HG02798 (cell line): ENCODE measurements around the gene PCNX2.

Experiments
- ATAC-seq: cut with Tn5 transposase; IDR thresholded peaks from one replicate; pipeline ENCODE4 v1.9.1; 2021; ENCODE audit warnings: mild to moderate bottlenecking; ENCODE audit not compliant: unreplicated experiment, poor library complexity

The PCNX2 gene

DNA sequence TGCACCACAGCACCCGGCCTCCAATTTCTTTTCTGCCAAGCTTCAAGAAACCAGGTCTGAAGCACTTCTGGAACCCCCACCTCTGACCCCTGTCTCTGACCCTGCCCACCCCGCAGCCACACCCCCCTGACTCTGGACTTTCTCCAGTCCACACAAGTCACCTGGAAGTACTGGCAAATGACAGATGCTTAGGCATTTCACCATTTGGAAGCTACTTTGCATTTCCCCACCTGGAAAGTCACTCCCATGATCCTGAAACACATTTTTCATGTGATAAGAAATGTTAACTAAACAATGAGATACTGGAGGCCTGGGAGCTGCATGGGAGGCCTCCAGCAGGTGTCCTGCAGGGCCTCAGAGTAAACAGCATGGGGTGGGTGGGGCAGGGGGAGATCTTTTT lies 299.4 kb downstream of the PCNX2 start:
- no peak for ATAC-seq

DNA sequence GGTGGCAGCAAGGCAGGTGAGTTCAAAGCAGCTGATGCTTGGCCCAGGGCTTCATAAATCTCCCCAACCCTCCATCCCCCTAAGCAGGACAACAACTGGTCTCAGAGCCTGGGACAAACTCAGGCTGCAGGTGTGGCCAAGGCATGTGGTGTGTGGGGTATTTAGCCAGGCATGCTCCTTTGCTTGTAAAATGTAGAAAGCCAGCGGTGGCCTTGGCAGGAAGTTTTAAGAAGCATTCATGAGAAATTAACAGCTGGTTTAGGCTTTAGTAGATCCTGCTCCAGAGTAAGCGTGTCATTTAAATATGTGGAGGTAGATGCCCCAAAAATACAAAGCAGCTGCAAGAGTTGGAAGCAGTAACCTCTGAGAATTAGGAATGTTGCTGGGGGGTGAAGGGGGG lies 300.3 kb downstream of the PCNX2 start:
- no peak for ATAC-seq

DNA sequence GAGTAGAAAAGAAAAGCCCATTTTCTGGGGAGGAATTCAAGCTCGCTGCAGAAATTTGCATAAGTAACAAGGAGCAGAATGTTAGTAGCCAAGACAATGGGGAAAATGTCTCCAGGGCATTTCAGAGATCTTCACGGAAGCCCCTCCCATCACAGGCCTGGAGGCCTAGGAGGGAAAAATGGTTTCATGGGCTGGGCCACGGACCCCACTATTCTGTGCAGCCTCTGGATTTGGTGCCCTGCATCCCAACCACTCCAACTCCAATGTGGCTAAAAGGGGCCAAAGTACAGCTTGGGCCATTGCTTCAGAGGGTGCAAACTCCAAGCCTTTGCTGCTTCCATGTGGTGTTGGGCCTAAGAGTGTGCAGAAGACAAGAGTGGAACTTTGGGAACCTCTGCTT lies 302.0 kb downstream of the PCNX2 start:
- ATAC-seq = no peak

DNA sequence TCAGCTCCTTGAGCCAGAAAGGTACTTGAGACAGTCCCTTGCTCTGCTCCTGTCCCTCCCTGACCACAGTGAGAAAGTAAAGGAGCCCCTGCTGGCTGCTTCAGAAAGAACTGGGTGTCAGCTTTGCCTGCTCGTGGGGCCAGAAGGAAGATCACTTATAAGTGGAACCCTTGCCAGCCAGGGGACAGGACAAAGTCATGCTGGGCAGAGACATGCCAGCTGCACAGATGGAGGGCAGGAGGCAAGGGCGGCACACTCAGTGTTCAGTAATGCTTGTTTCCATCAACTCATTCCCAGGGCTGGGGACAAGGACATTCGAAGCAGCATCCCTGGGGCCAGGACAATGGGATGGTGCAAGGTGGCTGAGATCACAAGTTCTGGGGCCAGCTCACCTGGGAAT lies 303.3 kb downstream of the PCNX2 start:
- ATAC-seq = no peak

DNA sequence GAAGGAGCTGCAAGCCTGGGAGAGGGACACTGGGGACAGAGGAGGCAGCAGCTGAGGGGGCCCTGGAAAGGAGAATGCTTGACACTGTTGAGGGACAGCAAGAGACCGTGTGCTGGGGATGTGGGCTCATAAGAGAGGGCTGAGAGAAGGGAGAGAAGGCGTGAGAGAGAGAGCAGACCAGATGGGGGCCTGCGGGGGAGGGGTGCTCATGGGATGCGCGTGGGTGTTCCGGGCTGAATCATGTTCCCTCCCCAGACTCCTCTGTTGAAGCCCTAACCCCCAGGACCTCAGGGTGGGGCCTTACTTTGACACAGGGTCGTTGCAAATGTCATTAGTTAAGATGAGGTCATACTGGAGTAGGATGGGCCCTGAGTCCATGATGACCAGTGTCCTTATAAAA lies 304.3 kb downstream of the PCNX2 start:
- no peak for ATAC-seq

DNA sequence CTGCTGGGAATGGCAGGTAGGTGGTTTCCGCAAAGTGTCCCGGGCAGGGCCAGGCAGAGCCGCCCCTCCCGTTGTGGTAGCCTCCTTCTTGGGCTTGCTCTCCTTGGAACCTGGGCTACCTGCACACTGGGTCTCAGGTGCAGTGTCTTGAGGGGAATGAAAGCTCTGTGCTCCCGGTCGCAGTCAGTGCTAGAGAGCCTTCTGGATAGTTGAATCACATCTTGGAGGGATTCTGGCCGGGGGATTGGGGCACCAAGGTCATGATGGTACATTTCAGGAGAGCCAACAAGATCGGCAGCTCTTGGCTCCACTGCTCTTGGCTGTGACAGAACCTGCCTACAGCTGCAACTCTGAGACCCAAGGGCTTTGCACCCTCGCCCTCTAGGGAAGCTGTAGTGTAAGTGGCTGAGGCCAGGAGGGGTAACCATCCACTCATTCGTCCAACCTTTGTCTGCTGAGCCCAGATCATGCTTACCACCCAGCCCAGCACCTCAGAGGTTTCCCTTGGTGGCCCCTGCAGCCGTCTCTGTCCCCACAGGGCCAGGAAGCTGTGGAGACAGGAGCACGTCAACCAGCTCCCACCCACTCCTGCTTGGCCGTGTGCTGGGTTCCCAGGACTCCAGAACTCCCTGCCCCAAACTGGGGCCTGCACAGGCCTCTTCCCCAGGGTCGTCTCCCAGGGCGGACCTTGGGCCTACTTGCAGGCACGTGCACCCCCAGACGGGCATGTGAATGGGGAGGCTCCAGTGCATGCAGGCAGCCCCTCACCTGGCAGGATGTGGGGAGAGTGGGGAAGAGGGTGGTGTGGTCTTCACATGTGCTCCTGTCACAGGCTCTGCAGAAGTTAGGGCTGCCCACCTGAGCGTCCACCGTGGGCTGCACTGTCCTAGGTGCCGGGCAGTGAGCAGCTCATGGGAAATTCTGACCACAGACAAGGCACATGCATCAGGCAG lies 305.1 kb downstream of the PCNX2 start:
- no peak for ATAC-seq

DNA sequence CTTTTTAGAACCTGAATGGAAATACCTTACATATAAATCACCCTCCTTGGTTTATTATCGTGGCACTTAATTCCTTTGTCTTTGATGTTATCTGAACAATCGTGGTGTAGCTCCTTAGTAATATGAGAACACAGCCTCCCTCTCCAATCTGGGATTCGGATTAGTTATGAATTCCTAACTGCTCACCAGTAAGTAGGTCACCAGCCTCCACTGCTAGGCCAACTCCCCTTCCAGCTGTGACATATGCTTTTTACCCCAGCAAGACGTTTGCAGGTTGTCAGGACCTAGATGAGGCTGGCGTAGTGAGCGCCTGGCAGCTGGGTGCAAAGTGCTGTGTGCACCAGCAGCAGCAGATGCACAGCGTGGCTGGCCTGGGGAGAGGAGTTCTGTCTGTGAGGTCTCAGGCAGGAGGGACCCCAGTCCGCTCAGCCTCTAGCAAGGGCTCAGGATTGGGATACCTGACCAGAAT lies 306.9 kb downstream of the PCNX2 start:
- ATAC-seq = no peak

DNA sequence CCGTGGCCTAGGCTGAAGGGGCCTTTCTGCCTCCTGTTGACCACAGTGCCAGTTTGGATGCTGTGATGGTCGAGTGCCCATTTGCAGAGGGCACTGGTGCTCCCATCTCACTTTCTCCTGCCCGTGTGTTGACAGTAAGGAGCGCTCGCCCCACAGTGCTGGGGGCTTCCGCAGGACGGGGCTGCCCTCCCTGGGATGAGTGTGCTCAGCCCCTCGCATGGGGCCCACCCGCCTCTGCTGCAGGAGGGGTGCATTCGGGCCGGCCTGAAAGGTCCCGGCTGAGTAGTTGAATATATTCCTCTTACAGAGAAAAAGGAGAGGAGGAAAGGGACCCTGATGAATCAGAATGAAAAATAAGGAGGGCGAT lies 307.8 kb downstream of the PCNX2 start:
- ATAC-seq = no peak

DNA sequence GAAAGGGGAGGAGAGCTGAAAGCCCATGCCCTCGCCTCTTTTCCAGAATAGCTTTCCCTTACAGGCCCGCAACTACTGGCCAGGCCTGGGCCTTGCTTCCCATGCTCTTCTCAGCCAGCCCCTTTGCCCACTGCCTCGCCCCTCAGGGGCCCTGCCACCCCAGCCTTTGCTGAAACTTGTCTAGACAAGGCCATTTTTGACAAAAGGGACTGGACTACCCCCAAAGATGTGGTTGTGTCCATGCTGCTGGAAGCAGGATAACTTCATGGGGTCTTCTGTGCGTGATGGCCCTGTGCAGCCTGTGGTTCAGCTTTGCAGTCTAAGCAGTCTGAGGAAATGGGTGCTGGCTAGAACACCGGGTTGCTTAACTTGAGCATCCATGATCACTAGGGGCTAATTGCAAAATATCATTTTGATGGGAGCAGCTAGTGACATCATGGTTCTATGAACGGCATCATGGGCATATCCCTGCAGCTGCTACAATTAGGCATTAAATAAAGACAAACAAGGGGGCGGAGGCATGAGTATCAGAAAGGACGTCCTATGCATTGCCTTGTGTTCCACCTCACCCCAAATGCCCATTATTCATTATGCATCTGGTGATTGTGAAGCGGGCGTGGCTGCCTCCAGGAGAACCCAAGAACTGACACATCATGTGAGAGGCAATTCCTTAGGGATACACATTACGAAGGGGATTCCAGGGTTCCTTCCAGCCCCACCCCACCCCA lies 308.3 kb downstream of the PCNX2 start:
- no peak for ATAC-seq

DNA sequence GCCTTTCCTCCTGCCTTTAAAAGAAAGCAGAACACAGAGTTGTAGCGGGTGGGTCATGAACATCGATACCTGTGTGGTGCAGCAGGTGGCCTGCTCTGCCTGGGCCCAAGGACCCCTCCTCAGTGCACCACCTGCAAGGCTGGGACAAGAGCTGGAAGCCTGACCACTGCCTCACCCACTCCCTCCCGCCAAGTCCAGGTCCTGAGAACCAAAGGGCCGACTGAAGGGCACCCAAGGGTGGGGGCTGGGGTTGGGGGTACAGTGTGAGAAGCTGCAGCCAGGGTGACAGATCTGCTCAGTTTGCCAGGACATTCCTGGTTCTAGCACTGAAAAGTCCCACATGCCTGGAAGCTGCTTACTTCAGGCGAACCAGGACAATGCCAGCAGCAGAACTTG lies 309.0 kb downstream of the PCNX2 start:
- ATAC-seq = no peak

DNA sequence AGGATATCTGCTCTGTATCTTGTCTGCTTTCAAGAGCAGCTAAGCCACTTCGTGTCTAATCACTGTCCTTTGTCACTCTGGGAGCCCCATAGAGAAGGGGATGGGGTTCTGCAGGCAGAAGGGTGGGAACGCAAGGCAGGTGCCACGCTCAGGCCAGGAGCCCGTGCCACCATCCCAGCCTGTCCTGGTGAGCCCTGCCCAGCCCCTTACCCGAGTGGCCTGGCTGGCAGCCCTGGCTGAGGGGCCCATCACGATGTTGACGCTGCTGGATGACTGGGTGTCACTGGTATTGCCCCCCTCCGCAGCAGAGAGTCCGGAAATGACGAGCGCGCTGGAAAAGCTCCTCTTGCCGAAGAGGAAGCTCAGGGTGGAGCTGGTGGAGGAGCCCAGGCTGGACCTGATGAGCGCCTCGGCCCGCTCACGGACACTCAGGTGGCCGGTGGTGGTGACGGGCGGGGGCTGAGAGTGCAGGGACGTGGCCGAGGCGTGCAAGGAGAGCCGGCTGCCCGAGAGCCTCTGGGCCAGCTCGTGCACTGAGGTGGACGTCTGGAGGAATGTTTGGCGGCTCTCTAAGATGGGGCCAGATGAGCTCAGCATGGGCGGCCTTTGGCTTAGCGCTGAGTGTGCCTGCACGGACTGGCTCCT lies 309.5 kb downstream of the PCNX2 start:
- no peak for ATAC-seq

DNA sequence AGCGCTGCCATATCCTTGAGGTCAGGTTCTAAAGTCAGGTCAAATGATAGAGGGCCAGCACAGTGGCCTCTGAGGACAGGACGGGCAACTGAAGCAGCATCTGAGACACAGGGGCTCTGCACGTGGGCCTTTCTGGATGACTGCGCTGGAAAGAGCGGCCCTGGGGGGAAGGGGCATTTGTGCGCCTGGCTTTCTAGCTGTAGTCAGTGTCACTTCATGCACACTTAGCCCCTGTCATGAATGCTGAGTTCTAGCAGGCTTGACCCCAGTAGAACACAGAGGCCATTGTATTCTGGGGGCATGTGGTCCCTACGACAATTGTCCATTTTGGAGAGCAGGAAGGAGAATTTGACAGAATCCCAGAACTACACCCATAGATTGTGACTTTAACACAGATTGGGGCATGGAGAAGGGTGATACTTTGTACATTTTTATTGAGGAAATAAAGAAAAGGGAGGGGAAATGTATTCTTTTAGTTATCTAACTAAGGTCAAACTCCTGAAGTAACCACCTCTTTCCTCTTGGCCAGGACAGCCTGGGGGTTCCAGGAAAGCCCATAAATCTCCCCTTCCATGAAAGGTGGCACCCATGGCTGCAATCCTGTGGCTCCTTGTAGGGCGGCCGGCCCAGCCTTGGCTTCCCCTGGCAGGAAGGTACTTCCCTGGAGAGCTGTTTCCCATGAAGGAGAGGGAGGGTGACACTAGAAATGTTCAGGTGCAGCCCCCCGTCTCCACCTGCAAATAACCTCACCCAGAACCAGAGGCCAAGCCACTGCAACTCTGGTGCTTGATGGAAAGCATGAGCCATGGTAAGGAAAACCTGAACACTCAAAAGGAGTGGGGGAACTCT lies 310.7 kb downstream of the PCNX2 start:
- ATAC-seq = no peak

DNA sequence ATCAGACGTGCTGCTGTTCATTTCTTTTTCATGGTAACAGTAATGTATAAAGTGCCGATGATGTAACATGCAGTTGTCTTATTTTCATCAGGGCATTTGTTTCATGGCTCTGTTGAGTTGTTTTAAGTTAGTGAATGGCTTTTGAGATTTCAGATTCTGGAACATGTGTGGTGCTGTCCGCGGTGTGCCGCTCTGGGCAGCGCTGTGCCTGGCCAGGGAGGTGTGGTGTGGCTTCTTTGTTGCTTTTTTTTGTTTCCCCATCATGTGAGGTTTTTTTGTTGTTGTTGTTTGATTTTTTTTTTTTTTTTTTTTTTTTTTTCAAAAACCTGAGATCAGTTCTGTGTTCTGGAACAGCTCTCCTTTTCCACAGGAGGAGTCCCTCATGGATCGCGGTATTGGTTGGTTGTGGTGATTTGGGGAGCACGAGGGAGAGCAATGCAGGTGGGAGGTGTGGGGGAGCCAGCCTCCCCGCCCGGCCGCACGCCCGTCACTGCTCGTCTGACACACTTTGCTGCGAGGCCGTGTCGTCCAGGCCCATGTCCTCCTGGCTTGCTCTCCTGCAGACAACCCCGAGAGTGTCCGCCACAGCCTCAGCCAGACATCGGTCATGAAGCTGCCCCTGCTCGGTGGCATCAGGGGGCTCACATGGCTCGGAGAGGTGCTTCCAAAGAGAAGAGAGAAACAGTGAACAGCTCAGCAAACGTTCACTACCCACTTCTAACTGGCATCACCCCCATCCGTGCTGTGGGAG lies 311.5 kb downstream of the PCNX2 start:
- ATAC-seq = no peak

DNA sequence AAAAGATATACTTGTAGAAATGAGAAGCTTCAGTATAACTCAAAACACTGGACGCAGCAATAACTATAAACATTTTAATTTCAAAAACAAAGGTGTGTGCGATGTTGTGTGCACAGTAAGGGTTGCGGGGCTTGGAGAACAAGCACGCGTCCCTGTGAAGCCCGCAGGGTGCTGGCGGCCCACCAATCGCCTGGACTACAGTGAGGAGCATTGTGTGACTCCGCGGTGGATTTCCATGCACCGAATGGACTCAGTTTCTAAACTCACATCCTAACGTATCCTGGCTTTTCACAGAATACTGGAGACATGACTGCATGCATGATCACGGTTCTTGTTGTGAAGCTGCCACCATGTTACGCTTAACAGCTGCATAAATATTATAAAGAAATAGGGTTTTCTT lies 312.1 kb downstream of the PCNX2 start:
- ATAC-seq = no peak

DNA sequence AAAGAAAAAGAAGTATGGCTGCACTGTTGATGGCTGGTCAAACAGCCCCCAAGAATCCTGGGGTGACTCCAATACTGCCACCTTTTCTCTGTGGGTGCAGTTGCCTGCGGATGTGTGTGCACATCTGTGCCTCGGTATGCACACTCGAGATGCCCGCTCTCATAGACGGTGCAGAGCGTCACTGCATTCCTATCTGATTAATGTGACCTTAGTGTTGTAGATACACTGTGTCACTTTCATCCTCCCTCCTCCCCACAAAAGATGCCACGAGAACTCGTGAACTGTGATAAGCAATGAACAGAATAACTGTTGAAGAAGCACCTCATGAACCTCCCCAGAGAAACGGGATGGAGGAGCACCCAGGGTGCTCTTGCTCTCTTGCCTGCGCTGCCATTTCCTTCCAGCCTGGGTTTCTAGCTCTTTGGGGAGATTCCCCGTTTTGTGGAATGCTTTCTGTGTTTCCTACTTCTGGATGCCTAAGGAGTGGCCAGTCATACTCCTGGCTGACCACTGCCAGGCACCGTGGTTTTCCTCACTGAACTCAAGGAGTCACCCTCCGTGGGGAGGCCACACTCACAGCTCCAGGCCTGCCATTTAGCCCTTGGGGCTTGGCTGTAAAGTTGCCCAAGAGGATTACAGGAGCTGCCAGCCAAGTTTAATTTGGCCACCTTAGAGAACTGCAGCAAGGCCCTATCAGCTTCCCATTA lies 313.1 kb downstream of the PCNX2 start:
- no peak for ATAC-seq

DNA sequence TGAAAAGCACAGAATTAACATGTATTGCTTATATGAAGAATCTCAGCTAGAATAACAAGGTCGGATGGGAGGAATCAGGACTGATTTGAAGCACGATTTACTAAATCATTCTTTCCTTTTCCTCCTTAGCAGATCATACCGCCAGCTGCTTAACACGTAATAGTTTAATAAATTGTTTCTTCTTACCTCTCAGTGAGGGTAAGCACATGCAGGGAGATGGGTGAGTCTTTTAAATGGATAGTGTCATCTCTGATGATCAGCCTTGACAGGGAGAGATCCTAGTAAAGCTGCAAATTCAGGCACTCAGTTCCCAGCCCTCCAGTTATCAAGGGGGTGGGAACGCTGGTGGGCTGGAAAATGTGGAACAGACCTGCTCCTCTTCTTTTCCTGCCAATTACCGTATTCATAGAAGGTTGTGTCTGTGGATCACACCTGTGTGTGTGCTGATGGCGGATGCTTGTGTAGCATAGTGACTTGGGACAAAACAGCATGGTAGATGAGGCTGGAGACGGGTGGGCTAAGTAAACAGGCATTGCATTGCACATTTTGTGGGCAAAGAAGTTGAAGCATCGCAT lies 314.5 kb downstream of the PCNX2 start:
- no peak for ATAC-seq

DNA sequence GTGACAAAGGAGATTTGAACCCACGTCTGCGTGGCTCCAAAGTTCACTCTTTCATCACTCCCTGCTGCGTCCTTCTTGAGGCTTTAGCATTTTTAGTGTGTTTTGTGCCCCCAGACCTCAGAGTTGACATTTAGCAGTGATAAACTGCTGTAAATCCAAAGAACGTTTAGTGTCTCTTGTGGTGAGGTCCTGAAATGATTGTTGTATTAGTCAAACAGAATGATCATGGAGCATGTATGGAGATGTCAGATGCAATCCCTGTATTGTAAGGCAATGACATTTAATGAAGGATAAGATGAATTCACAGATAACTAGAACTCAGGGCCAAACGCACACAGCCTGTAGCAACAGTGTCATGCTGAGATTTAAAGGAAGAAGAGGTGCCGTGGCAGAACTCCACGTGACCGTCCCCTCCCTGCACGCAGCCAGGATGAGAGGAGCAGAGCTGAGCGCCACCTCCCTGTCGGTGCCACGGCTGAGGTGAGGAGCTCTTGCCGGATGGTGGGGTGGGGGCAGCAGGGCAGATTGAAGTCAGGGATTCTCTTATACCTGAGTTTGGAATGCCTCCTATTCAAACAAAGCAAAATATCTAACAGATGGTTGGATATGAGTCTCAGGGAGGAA lies 315.1 kb downstream of the PCNX2 start:
- no peak for ATAC-seq

DNA sequence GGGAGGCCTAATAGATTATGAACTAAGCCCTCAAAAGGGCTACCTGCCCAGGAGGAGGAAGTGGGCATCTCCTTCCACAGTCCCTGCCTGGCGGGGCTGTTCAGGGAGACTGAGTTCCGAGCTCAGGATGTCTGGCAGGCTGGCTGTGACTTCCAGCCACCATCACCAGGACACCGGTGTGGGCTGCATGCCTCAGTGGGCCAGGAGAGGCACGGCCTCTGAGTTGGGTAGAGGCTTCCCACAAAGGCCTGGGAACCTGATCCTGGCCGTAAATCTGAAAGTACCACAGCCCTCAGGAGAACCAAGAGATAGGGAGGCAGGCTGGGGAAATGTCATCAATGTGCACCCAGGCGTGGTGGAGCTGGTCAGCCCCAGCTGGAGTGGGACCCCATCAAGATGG lies 316.0 kb downstream of the PCNX2 start:
- no peak for ATAC-seq
